NCI-H2107 treated with DMSO at 0.1 percent for 48 hours (cell line): ENCODE measurements around the gene DGCR8.

Experiments
- DNase-seq: peaks from one replicate; lab custom pipeline; 2025; ENCODE audit not compliant: unreplicated experiment; lab: John Stamatoyannopoulos, UW

The DGCR8 gene

DNA sequence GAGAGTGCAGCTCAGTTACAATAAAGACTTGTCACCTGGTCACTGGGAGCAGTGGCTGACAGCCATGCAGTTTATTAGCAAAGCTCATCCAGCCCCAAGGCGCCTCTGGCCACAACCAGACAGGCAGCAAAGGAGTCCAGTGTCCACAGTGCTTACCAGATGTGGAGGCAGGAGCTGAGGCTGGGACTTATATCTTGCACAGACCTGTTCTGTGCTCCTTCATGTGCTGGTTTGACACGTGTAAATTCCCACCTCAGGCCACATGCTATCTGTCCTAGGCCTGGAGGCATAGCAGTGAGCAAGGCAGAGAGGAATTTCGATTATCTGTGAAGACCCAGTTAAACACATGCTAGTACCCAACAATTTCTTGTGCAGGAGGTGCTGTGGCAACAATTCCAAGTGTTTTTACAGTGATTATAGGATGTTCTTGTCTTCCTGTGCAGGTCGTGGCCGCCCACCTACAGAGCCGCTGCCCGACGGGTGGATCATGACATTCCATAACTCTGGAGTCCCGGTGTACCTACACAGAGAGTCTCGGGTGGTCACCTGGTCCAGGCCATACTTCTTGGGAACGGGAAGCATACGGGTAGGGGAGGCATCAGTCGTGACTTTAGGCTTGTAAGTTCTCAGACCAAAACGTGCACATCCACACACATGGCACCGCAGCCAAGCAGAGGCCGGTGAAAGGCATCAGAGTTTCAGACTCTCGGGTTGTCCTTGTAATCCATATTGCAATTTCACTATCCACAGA lies 9.4 kb downstream of the DGCR8 start:
- DNase-seq, result no peak

DNA sequence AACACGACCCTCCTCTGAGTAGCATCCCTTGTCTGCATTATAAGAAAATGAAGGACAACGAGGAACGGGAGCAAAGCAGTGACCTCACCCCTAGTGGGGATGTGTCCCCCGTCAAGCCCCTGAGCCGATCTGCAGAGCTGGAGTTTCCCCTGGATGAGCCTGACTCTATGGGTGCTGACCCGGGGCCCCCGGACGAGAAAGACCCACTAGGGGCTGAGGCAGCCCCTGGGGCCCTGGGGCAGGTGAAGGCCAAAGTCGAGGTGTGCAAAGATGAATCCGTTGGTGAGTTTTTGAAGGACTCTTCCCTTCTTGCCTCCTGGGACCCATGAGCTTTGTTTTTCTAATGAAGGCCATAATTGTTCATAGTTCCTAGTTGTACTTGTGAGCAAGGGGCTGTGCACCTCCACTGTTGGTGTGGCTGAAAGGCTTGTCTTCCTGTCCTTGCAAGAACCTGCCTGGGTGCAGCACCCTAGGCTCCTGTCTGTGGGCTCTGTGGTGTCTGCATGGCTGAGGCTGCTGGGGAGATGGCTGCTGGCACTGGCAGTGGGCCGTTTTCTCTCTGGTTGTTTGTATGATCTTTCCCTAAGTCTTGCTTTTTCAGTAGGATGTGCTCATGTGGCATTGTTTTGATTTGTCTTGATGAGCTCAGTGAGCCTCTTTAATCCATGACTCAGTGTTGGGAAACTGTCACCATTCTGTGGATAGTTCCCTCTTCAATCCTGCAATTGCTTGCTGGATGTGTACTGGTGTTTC lies 10.1 kb downstream of the DGCR8 start:
- DNase-seq, result no peak

DNA sequence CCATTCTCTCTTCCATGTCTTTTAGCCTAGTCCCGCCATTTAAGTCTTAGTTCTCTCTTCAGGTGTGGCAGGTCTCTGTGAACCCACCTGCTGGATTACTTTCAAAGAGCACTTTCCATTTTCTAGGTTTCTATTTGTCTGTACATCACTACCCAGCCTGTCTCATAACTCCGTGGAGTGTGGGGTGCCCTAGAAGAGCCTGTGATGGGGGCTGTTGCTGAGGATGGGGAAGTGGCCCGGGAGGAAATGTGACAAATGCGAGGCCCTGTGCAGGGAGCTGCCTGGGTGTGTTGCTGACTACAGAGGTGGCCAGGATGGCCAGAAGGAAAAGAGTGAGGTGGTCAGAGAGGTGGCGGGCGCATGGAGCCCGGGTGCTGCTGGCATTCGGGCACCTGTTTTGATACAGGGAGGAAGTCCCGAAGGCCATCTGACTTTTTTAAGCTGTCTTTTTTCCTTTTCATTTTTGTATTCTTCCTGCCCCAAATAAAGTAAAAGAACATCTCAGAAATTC lies 10.7 kb downstream of the DGCR8 start:
- no peak for DNase-seq

DNA sequence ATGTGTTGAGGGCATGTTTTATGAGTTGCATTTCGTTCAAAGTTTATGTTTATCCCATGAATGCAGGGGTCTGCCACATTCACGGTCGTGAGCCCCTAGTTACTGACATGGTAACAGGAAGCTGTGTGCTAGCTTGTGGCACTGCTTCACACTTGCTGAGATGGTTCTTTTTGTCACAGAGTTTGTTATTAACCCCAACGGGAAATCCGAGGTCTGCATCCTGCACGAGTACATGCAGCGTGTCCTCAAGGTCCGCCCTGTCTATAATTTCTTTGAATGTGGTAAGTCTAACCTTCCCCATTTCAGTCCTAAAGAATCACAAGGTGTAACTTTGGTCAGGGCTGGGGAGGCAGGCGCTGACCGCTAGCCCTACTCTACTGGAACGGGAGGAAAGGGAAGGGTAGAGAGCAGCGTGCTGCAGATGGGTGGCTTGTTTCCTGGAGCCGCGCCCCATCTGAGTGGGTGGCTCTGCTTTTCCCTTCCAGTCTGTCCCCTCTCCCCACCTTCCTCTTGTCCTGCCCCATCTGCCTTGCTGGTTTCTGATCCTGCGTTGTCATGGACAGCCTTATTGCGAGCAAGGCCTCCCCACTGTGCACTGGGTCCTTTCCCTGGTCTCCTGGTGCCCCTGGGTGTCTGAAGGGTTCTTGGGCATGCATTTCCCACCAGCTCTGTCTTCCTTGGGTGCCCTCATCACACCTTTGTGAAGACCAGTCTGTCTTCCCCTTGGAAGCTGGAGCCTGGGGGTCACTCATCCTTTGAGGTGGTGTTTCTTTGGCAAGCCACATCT lies 11.8 kb downstream of the DGCR8 start:
- no peak for DNase-seq

DNA sequence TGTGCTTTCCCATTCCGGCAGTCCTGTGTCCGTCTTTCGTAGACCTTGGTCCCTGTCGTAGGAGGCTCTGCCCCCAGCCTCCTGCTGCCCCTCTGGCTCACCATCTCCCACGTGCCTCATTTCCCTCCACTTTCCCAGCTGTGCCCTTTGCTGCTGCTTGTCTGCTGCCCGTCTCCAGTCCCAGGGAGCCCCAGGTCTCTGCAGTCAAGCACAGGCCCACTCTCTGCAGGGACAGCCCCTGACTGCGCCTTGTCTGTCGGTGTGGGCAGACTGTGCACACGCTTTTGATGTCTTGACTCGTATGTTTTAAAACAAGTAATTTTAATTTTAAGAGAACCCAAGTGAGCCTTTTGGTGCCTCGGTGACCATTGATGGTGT lies 12.4 kb downstream of the DGCR8 start:
- no peak for DNase-seq

DNA sequence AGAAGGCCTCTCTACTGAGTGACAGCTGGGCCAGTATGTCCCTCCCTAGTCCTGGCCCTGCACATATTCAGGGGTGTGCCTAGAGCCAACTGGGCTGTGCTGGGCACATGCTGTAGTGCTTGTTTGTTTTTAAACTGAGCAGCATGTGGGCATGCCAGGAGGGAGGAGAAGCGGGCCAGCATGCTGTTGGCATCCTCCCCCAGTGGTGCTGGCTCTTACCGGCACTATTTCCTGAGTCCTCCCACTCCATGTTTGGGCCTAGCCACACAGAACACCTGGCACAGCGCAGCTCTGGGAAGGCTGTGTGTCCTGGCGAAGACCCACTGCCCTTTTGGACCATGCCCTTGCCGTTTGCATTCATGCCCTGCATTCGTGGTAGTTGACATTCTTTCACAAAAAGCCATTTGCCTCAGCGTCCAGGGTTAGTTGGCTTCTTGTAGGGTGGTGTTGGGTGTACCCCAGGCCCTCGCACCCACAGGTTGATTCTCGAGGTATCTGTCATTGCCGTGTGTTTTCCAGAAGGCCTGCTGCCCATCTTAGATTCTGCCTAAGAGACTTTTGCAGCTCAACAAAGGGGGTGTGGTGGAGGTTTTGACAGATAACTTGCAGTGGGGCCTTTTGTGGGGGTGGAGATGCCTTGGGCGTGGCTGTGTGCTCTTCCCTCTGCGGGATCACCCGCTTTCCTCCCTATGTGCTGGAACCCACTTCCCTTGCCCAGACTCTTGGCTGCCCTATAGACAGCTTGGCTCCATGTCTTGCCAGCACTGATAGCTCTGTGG lies 13.6 kb downstream of the DGCR8 start:
- no peak for DNase-seq

DNA sequence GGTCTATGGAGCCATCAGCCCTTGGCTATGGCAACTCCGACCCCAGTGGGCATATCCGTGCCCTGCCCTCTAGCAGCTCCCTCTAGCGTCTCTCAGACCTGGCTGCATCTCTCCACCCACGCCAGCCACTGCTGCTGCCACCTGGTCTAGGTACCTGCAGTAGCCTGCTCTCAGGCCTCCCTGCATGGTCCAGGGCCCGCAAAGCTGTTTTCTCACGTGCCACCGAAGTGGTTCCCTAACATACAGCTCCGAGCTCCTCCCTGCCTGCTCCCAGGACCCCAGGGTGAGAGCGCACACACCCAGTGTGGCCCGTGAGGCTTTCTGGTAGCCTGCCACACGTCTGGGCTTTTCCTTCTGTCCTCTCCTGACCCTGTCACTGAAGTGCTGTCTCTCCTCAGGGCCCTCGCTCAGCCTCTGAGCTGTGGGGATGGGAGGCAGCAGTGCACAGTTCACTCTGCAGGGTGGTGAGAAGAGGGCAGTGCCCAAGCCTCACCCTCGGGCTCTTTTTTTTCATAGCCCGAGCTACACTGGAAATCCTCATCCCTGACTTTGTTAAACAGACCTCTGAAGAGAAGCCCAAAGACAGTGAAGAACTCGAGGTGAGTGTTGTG lies 14.3 kb downstream of the DGCR8 start:
- no peak for DNase-seq

DNA sequence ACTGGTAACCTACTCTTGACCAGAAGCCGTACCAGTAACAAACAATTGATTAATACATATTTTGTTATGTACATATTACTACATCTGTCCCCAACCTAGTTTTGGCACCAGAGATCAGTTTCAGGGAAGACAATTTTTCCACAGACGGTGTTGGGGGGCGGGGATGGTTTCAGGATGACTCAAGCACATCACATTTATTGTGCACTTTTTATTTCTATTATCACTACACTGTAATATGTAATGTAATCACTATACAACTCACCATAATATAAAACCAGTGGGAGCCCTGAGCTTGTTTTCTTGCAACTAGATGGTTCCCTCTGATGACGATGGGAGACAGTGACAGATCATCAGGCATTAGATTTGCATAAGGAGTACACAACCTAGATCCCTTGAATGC lies 15.5 kb downstream of the DGCR8 start:
- DNase-seq, result no peak

DNA sequence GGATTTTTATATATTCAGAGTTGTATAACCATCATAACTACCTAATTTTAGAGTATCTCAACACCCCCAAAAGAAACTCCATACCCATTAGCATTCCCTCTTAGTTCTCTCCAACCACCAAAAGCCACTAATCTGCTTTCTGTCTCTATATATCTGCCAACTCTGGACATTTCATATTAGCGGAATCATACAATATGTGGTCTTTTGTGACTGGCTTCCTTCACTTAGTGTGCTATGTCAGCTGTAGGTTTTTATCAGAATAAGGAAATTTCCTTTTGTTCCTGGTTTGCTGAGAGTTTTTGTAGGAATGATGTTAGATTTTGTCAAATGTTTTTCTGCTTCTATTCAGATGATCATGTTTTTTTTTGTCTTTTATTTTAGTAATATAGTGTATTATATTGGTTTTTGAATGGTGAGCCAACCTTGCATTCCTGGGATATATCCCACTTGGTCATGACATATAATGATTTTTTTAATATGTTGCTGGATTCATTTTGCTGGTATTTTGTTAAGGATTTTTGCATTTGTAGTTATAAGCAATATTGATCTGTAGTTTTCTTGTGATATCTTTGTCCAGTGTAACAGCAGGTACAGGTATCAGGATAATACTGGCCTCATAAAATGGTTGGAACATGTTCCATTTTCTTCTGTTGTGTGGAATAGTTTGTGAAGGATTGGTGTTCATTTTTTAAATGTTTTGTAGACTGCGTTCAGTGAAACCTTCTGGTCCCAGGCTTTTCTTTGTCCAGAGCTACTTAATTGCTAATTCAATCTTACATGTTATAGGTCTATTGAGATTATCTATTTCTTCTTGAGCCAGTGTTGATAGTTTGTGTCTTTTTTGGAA lies 16.8 kb downstream of the DGCR8 start:
- no peak for DNase-seq

DNA sequence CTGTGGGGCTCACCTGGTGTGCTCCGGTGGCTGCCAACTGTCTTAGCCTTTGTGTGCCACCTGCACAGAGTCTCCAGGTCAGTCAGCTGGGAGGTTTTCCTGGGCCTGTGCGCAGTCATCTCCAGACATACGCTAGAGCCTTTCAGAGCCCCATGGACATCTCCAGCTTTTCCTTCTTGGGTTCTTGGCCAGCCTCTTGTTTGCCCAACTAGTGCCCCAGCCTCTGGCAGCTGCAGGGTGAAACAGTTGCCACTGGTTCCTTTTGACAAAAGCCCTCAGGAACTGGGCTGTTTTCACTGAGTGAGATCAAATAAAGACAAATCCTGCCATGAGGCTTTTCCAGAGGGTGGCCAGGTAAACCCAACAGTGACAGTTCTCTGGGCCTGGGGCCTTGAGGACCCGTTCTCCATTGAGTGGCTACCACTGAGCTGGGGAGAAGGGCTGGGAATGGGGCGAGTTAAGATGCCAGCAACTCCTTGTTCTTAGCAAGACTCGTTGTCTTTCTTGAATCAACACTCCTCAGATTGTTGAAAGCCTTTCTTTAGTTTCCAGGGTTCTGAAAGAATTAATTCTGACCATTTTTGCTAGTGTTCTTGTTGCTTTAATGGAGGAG lies 19.2 kb downstream of the DGCR8 start:
- no peak for DNase-seq

DNA sequence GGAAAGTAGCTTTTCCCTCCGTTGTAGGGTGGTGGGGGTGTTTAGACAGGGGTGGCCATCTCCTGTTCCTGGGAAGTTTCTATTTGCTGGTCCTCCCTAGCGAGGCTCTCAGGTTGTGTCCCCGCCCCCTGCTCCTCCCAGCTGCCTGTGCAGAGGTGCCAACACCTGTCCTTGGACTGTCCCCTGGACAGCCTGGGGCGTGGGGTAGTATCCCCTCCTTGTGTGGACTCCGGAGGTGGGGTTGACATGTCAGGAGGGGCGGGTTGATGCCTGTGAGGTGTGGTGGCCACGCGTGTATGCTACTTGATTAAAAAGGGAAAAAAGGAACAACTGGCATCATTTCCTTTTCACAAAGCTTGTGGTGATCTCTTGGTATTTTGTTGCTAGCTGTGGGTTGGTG lies 21.6 kb downstream of the DGCR8 start:
- no peak for DNase-seq

DNA sequence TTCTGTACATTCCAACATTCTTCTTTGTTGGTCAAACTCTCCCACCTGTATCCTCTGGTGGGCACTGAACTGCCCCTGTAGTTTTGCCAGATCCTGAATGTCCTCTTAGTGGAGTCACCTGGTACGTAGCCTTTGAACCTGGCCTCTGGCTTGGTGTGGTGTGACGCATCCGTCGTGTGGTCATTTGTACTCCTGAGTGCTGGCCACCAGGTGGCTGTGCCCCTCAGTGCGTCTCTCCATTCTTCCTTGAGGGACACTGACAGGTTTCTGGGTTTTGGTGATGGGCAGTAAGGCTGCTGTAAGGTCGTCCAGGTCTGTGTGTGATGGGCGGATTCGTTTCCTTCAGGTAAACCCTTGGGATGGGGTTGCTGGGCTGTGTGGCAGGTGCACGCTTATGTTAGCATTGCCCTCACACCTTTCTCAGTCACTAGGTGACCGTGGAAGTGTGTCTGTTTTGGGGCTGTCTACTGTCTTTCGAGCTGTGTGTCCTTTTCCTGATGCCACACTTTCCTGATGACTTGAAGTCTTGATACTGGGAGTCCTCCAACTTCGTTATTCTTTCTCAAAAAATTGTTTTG lies 22.3 kb downstream of the DGCR8 start:
- no peak for DNase-seq

DNA sequence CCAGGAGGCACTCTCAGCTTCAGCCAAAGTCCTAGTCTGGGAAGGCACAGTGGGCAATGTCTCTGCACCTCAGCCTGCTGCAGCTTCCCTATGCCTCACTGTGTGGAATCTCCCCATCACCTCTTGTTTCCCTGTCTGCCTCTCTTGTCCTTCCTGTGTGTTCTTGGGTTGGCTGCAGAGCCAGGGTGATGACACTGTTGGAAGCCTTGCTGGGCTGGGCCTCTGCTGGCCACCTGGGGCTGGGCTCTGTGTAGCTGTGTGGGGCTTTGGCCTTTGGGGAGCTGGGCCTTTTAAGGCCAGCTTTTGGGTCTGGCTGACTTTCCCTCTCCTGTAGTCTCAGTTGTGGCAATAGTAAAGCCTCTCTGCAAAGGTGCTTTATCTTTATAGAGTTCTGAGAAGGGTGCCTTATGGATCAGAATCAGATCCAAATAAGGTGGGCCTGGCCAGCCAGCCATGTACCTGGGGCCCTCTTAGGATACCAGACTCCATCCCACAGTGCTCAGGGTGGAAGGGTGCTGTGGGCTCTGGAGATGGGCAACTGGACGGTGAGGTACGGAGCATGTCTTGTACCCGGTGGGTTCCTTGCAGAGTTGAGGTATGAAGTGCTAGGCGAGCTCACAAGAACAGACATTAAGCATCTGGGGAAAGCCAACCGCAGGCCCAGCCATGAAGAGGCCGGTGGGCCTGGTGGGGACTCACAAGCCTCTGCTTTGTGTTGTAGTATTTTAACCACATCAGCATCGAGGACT lies 25.6 kb downstream of the DGCR8 start:
- no peak for DNase-seq

DNA sequence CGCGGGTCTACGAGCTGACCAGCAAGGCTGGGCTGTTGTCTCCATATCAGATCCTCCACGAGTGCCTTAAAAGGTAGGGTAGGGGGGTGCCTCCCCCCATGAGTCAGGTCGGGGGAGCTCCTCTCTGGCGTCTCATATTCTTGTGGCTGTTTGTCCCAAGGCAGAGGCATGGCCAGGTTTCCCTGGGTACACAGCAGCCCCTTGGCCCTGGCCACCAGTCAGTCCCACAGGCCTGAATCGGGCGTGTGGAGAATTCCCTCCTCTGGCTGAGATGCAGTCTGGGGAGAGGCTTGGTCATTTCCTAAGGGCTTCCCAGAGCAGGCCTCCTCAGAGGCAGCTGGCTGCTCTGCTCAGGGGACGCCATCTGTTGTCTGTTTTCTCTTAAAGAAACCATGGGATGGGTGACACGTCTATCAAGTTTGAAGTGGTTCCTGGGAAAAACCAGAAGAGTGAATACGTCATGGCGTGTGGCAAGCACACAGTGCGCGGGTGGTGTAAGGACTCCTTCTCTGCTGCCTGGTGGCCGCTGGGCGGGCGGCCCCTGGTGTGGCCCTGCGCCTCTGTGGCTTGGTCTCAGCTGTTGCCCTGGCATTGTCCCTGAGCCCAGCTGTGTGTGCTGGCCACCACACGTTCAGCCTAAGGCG lies 26.3 kb downstream of the DGCR8 start:
- DNase-seq, result no peak

DNA sequence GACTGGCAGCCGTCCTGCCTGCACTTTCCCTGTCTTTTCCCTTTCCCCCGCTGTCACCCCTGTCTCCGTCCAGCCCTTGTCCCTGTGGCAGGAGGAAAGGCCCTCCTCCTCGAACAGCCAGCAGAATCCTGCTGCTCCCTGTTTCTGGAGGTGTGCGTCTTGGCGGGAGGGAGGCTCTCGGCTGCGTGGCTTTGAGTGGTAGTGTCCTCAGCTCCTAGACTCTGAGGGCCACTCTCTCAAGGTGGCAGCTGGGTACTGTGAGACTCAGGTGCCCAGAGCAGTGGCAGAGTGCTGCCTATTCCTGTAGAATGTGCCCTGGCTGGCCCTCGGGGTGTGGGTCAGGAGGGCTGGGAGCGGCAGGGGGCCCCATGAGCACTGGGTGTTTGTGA lies 26.8 kb downstream of the DGCR8 start:
- DNase-seq, result no peak

DNA sequence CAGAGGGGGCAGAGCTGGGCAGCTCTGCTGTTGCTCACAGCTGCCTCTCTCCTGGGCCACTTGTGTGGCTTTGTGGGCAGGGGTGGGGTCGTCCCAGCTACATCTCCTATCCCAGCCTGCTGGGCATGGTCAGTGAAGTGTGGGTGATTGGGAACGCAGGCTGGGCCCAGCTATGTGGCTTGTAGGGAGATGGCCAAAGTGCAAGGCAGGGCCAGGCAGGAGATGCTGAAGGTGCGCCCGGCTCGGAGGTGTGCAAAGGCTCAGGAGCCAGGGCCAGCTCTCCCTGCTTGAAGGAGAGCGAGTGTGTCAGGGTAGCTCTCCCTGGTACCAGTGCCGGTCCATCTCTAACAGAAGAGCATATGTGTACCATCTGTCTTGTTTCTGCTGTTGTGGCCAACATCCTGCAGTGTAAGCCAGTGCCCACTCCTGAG lies 27.4 kb downstream of the DGCR8 start:
- no peak for DNase-seq

DNA sequence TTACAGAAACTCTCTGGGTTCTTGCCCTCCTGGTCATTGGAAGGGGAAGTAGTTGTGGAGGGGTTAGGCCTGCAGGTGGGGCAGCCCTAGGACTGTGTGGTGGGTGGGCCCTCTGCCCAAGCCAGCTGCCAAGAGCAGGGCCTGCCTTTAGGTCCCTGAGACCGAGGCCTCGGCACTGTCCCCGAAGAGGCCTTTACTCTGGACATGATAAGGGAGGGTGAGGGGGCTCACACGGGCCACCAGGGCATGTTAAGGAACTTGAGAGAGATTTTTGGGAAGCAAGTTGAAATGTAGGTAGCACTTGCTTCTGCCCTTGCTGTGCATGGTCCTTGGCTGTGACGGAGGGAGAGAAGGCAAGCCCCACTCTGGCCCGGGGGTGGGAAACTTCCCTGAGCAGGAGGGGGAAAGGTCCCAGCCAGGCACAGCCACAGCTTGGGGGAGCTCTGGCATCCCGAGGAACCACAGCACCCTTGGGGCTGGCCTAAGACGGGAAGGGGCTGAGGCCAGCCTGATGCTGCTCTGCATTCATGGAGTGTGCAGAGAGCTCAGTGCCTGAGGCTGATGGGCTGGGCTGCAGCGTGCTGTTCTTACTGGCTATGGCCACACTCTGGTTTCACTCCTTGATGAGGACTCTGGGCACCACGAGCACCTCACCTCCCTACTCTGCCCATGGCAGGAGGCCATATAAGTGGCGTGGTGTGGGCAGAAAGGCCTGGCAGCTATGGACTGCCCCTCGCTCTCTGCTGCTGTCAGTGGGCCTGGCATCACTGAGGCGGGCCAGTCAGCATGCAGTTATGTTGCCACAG lies 28.1 kb downstream of the DGCR8 start:
- DNase-seq, result no peak
